ENCODE data around the gene TUNAR. TPM values are rescaled to one million over a fixed set of nuclear protein-coding genes. Genes with fewer than 3 reads are reported as not detected.

Gene TUNAR
- not detected in 5 replicates for total RNA-seq (2022; extraction: Qiagen RNA extraction)

GRCh38 chr14:95876761-95877538, at the start of gene TUNAR:
TUNAR (plus strand) TSS chr14:95876832.

Other genes starting within 250 kb of the TUNAR start
- not detected in 5 replicates for gene TCL1B, start 190.4 kb upstream of the TUNAR start, total RNA-seq (2022; extraction: Qiagen RNA extraction)
- gene TCL1A, start 162.7 kb upstream of the TUNAR start, total RNA-seq (2022; extraction: Qiagen RNA extraction): not detected in 5 replicates
- gene C14orf132, start 162.5 kb downstream of the TUNAR start, total RNA-seq (2022; extraction: Qiagen RNA extraction): 5.0 to 9.9 TPM (median 7.8 TPM) in 5 replicates

Measured in A549 treated with dexamethasone at 1 μM for 4 hours (cell line).